Activated T-helper 17 cell treated with anti-CD3 and anti-CD28 coated beads, Interleukin-2, amount 50 U/mL, for 72 hours (primary cell): ENCODE data around the gene DENND2C. TPM values are rescaled to one million over a fixed set of nuclear protein-coding genes. Genes with fewer than 3 reads are reported as not detected.

Experiments
- ATAC-seq: fragments of 150-1000 bp; cut with Tn5 transposase; replicated peaks from 2 replicates; pipeline ENCODE4 v1.10.0; 2021; ENCODE audit warnings: mild to moderate bottlenecking, moderate library complexity
- H3K27ac Mint-ChIP-seq: one replicate; pipeline ENCODE4 v1.8.0; 2022; ENCODE audit warnings: mixed read lengths
- H3K27me3 Mint-ChIP-seq: one replicate; pipeline ENCODE4 v1.8.0; 2022; ENCODE audit warnings: mixed read lengths
- H3K36me3 Mint-ChIP-seq: one replicate; pipeline ENCODE4 v1.8.0; 2022; ENCODE audit warnings: low read depth, mild to moderate bottlenecking, mixed read lengths
- H3K4me1 Mint-ChIP-seq: one replicate; pipeline ENCODE4 v1.8.0; 2022; ENCODE audit warnings: mixed read lengths
- H3K4me3 Mint-ChIP-seq: one replicate; pipeline ENCODE4 v1.8.0; 2022; ENCODE audit warnings: mild to moderate bottlenecking, mixed read lengths
- H3K9me3 Mint-ChIP-seq: one replicate; pipeline ENCODE4 v1.8.0; 2022; ENCODE audit warnings: mixed read lengths
- total RNA-seq, 2 donors: library from RNA; stranded (reverse); gene quantifications; one replicate each; pipeline ENCODE4 v1.2.3, GENCODE V29; 2022

DENND2C gene
- 1 to 10 TPM; 1.0 to 1.4 TPM for total RNA-seq

DNA sequence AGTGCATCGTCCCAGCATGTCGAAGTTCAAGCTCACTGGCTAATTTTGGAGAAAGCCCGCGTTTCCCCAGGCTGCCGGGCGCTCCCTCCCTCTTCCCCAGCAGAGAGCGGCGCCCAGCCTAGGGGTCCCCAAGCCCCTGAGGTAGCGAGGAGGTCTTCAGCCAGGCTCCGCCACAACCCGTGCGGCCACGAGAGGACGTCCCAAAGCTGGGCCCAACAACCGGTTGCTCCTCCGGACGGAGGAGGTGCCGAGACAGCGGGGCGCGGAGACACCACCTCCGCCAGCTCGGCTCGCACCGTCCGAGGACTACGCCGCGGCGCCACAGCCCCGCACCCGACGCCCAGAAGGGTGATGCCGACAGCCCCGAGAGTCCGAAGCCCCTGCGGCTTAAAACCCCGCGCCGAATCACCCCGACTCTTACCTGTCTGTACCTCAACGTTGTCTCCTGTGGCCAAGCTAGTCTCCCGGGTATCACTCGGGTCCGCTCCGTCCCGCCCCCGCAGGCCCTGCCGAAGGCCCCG lies at the start of gene DENND2C:
Gene DENND2C, minus strand, starts transcription at position 488 of the 521 bp plus-strand sequence. CDS start 44,065 bp downstream, outside the sequence.
- Mint-ChIP-seq H3K4me3 (peak within 1 kb of the TSS; percentile 83), H3K4me1 (peaks cover 4% of the 10 kb centered on the region), H3K27ac (peak within 1 kb of the TSS; percentile 20), H3K9me3 (no peaks in the 10 kb centered on the region), H3K27me3 (no peaks in the 10 kb centered on the region), H3K36me3 (no peaks in the 10 kb centered on the region)
- peak; percentile 74 for ATAC-seq

DNA sequence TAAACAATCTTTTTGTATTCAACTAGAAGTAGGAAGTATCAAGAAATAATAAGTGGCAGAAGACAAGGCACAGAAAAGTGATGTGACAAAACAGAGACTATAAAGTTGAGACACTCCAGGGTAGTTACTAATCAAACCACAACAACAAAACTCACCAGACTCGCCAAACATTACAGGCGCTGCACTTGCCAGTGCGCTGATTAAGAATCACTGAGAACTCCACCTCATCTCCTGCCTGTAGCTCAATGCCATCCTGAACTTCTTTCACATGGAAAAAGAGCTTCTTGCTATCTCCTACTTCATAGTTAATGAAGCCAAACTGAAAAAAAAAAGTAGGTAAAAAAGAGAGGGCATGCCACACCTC lies 49.6 kb upstream of the DENND2C start:
- Mint-ChIP-seq H3K4me1 (peaks cover 11% of the 10 kb centered on the region), H3K4me3 (no peak overlapping the region), H3K27ac (peak overlapping the region; percentile 78), H3K27me3 (no peaks in the 10 kb centered on the region), H3K9me3 (no peaks in the 10 kb centered on the region), H3K36me3 (peaks cover 93% of the 10 kb centered on the region)
- ATAC-seq = no peak

DNA sequence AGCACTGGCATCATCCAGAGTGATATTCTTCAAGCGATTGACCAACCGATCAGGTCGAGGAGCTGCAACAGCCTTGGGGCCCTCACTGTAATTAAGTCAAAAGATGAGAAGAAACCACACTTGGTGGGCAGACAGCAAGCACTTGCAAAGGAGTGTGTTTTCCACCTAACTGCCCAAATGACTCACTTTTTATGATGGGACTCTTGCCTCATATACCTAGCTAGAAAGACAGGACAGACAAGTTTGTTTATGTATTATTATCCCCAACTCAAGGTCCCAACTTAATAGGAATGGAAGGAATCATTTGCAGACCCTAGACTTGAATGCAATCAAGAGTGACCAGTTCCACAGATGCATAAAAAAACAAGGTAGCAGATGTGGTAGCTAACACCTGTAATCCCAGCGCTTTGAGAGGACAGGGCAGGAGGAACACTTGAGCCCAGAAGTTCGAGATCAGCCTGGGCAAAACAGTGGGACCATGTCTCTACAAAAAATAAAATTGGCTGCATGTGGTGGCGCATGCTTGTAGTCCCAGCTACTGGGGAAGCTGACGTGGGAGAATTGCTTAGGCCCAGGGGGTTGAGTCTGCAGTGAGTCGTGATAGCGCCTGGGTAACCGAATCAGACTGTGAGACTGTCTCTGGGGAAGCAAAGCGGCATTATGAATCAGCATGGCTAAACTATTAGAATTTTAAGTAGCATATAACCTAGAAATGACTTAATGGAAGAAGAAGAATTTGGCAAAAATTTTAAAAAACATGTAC lies 49.0 kb upstream of the DENND2C start:
- Mint-ChIP-seq H3K27ac (peak overlapping the region; percentile 78), H3K27me3 (no peaks in the 10 kb centered on the region), H3K9me3 (no peaks in the 10 kb centered on the region), H3K36me3 (peaks cover 93% of the 10 kb centered on the region), H3K4me3 (no peak overlapping the region), H3K4me1 (peaks cover 15% of the 10 kb centered on the region)
- ATAC-seq = peak; percentile 15

DNA sequence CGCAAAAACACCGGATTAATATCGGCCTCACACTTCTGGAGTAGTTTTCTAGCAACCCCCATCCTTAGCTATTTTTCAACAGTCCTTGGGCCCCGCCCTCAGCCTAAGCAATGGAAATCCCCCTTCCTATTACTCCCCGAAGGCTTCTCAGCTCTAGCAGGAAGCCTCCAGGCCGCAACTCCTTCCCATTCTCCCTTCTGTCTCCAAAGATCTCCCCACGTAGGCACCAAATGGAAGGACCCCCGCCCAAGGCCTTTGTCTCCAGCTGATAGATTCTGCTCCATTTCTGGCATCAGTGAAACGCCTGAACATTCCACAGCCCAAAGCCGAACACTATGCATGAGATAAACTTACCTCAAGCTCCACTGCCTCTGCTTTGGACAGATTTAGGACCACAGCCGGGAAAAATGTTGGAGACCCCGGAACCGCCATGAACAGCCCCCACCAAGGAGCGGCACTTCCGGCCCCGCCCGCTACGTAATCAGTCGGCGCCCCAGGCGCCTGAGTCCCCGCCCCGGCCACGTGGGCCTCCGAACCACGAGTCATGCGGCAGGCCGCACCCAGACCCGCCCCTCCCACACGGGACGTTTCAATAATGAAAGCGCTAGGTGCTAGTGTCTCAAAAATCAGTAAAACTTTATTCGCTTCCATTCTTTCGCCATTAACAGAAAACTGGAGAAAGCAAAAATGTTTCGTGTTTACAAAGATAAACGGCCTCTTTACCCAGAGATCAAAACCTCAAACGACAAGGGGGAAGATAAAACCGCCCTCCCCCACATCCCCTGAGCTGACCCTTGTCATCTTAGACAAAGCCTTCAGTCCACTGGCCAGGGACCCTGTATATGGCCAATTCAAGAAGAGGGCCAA lies 46.7 kb upstream of the DENND2C start, which contains the start of gene NRAS:
Gene NRAS, minus strand, starts transcription at position 468 of the 867 bp plus-strand sequence. CDS start 611 bp downstream, outside the sequence.
- peak within 1 kb of the TSS; percentile 98 for H3K27ac Mint-ChIP-seq
- ATAC-seq = peak; percentile 96
- peaks cover 22% of the 10 kb centered on the region for H3K4me1 Mint-ChIP-seq
- no peaks in the 10 kb centered on the region for H3K27me3 Mint-ChIP-seq
- peak within 1 kb of the TSS; percentile 91 for H3K4me3 Mint-ChIP-seq
- peaks cover 93% of the 10 kb centered on the region for H3K36me3 Mint-ChIP-seq
- no peaks in the 10 kb centered on the region for H3K9me3 Mint-ChIP-seq

DNA sequence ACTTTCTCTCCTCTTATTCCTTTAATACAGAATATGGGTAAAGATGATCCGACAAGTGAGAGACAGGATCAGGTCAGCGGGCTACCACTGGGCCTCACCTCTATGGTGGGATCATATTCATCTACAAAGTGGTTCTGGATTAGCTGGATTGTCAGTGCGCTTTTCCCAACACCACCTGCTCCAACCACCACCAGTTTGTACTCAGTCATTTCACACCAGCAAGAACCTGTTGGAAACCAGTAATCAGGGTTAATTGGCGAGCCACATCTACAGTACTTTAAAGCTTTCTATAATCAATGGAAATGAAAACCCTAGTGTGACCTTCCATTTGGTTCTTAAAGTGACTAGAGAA lies 46.1 kb upstream of the DENND2C start:
- no peak for ATAC-seq
- peaks cover 22% of the 10 kb centered on the region for H3K4me1 Mint-ChIP-seq
- no peaks in the 10 kb centered on the region for H3K9me3 Mint-ChIP-seq
- peak overlapping the region; percentile 91 for H3K4me3 Mint-ChIP-seq
- H3K36me3 Mint-ChIP-seq = peaks cover 93% of the 10 kb centered on the region
- H3K27me3 Mint-ChIP-seq = no peaks in the 10 kb centered on the region
- peak overlapping the region; percentile 98 for H3K27ac Mint-ChIP-seq

GRCh38 chr1:114712977-114713376 lies 43.1 kb upstream of the DENND2C start:
- H3K4me1 Mint-ChIP-seq = peaks cover 16% of the 10 kb centered on the region
- H3K4me3 Mint-ChIP-seq = no peak overlapping the region
- ATAC-seq = no peak
- H3K27ac Mint-ChIP-seq = no peak overlapping the region
- peaks cover 92% of the 10 kb centered on the region for H3K36me3 Mint-ChIP-seq
- H3K9me3 Mint-ChIP-seq = no peaks in the 10 kb centered on the region
- H3K27me3 Mint-ChIP-seq = no peaks in the 10 kb centered on the region

- H3K4me1 Mint-ChIP-seq = peaks cover 11% of the 10 kb centered on the region
Measured at GRCh38 chr1:114710360-114710759, 40.5 kb upstream of the DENND2C start.

DNA sequence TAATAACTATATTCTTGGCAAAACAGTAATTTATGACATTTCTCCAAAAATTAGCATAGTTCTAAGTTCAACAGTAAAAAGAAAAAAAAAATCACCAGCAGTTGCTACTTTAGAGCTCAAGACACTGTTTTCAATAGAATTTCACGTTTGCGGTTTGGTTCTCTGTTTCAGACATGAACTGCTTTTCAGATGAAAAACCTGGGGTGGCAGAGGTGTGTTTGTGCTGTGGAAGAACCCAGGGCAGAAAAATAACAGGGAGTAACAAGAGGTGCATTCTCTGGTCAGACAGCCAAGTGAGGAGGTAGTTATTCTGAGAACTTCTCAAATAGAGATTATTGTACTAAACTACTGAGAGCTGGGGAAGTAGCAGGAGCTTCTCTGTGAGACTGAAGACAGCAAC lies 37.8 kb upstream of the DENND2C start:
- Mint-ChIP-seq H3K4me3 (no peak overlapping the region), H3K36me3 (peaks cover 87% of the 10 kb centered on the region), H3K9me3 (no peaks in the 10 kb centered on the region), H3K4me1 (no peaks in the 10 kb centered on the region), H3K27ac (no peak overlapping the region), H3K27me3 (no peaks in the 10 kb centered on the region)
- ATAC-seq = no peak

More at GRCh38 chr1:114710360-114710759, 40.5 kb upstream of the DENND2C start:
- Mint-ChIP-seq H3K4me3 (no peak overlapping the region), H3K27ac (no peak overlapping the region), H3K36me3 (peaks cover 92% of the 10 kb centered on the region), H3K9me3 (no peaks in the 10 kb centered on the region), H3K27me3 (no peaks in the 10 kb centered on the region)
- no peak for ATAC-seq

DNA sequence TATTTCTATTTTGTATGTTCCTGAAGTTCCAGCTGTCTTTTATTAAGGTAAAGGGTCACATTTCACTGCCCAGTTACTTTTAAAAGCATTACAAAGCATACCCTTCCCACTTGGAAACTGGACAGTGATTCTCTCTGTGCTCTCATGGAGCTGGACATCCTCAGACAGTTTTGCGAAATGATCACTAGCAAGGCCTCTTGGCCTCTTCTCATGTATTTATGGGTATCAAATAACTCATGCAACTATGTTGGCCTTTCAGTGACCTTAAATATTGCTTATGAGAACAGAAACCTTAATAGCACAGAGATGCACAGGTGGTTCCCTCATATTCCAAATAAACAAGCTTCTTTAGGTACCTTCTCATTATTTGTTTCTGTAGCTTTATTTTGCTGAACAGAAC lies 33.4 kb upstream of the DENND2C start:
- no peak for ATAC-seq
- no peak overlapping the region for H3K4me3 Mint-ChIP-seq
- H3K36me3 Mint-ChIP-seq = peaks cover 45% of the 10 kb centered on the region
- H3K9me3 Mint-ChIP-seq = no peaks in the 10 kb centered on the region
- no peaks in the 10 kb centered on the region for H3K27me3 Mint-ChIP-seq
- no peaks in the 10 kb centered on the region for H3K4me1 Mint-ChIP-seq
- no peak overlapping the region for H3K27ac Mint-ChIP-seq

DNA sequence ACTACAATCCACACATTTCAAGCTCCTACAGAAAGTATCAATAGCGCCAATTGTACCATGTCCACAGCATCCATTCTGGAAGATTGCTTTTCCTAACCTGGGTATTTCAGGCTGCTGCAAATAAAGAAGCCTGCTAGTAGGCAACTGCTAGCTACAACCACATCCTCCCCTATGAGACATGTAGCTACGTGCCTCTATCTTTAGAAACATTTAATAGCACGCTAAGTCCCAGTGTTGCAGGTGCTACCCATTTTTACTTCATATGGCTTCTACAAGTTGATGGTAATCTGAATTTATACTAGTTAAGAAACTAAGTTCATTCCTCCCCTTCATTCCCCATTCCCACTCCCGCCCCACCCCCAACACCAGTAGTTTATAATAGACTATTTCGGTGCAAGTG lies 32.9 kb upstream of the DENND2C start:
- Mint-ChIP-seq H3K4me1 (no peaks in the 10 kb centered on the region), H3K4me3 (no peak overlapping the region), H3K9me3 (no peaks in the 10 kb centered on the region), H3K27me3 (no peaks in the 10 kb centered on the region), H3K27ac (no peak overlapping the region), H3K36me3 (peaks cover 40% of the 10 kb centered on the region)
- no peak for ATAC-seq

GRCh38 chr1:114701931-114702330 lies 32.1 kb upstream of the DENND2C start:
- Mint-ChIP-seq H3K4me3 (no peak overlapping the region), H3K27me3 (peaks cover 2% of the 10 kb centered on the region), H3K4me1 (no peaks in the 10 kb centered on the region), H3K27ac (no peak overlapping the region), H3K36me3 (peaks cover 32% of the 10 kb centered on the region), H3K9me3 (no peaks in the 10 kb centered on the region)
- ATAC-seq = no peak

DNA sequence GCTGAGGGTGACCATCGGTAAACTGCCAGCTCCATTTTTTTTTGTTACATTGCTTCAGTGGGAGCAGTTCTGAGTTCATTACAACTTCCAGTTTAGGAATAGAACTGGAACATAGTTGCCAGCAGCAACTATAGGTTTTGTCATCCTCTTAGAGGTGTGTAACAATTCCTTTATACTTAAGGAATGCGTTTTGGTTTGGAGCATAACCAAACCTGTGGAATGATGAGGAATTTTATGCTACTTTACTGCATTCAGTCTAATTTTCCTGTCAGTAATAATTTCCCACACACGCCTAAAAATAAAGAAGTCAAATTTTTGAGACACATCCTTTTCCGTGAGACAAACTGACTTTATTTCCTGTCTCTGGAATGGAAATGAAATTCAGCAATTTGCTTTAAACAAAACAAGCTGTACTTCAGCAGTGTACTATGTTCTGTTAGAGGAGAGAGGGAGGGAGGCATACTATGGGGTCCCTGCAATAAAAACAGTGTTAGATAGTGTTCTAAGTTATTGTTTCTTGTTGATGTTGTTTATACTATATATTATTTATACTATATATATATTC lies 30.3 kb upstream of the DENND2C start:
- peaks cover 11% of the 10 kb centered on the region for H3K27me3 Mint-ChIP-seq
- H3K9me3 Mint-ChIP-seq = no peaks in the 10 kb centered on the region
- H3K4me1 Mint-ChIP-seq = no peaks in the 10 kb centered on the region
- H3K36me3 Mint-ChIP-seq = peaks cover 13% of the 10 kb centered on the region
- no peak overlapping the region for H3K27ac Mint-ChIP-seq
- H3K4me3 Mint-ChIP-seq = no peak overlapping the region
- no peak for ATAC-seq

GRCh38 chr1:114696810-114697209 lies 27.0 kb upstream of the DENND2C start:
- no peak for ATAC-seq
- Mint-ChIP-seq H3K36me3 (no peaks in the 10 kb centered on the region), H3K27me3 (peaks cover 12% of the 10 kb centered on the region), H3K4me1 (no peaks in the 10 kb centered on the region), H3K4me3 (no peak overlapping the region), H3K27ac (no peak overlapping the region), H3K9me3 (no peaks in the 10 kb centered on the region)

GRCh38 chr1:114695430-114696058 lies 25.7 kb upstream of the DENND2C start, which contains the start of gene AMPD1:
Gene AMPD1 (minus strand): TSS chr1:114695546. CDS start chr1:114695471, 75 bp downstream.
- Mint-ChIP-seq H3K9me3 (no peaks in the 10 kb centered on the region), H3K27ac (no peak within 1 kb of the TSS), H3K27me3 (peaks cover 12% of the 10 kb centered on the region), H3K36me3 (no peaks in the 10 kb centered on the region), H3K4me1 (no peaks in the 10 kb centered on the region), H3K4me3 (no peak within 1 kb of the TSS)
- ATAC-seq = no peak
